HG02623 (cell line): Measurements from ENCODE around the gene NYAP2.

ENCODE experiments used
- ATAC-seq: cut with Tn5 transposase; IDR thresholded peaks from one replicate; pipeline ENCODE4 v1.9.1; 2021; ENCODE audit warnings: moderate library complexity; ENCODE audit not compliant: unreplicated experiment

Gene NYAP2

DNA sequence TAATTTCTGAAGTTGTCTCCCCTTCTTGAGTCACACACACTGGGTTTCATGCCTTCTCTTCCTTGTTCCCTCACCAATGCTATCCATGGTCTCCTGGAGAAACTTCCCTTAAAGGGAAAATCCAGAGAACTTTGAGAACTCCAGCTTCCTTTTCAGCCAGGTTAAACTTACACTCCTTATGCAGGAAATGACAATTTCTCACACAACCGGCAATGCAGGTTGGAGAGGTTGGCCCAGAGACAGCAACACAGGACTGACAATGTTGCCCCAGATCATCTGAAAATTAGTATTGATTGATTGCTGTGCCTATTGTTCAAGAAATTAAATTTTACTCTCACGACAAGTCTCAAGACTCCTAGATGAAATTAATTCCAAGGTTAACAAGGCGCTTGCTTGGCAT lies 292.2 kb downstream of the NYAP2 start:
- no peak for ATAC-seq

DNA sequence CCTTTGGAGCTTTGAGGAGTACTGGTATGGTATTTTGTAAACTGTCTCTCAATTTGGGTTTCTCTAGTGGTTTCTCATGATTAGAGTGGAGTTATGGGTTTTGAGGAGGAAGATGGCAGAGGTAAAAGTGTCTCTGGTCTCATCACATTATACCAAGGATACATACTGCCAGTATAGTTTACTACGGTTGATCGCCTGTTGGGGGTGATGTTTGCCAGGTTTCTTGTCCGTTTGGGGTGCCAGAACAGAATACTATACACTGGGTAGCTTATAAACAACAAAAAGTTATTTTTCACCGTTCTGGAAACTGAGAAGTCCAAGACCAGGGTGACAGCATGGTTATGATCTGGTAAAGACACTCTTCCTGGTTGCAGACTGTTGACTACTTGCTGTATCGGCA lies 293.7 kb downstream of the NYAP2 start:
- no peak for ATAC-seq

DNA sequence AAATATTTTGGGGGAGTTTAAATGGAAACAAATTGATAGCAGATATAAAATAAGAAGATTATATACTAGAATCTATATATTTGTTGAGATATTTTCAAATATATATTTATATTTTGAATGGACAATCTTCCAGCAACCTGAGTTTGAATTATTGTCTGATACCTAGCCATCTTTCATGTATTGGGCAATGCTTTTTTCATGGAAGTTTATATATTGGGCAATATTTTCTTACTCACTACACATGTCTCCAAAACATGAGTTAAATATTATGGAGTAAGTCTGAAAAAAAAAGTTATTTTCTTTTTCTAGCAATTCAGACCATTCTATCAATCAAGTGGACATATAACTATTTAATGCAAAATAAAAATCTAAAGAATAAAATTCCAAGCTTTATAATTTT lies 295.2 kb downstream of the NYAP2 start:
- no peak for ATAC-seq

DNA sequence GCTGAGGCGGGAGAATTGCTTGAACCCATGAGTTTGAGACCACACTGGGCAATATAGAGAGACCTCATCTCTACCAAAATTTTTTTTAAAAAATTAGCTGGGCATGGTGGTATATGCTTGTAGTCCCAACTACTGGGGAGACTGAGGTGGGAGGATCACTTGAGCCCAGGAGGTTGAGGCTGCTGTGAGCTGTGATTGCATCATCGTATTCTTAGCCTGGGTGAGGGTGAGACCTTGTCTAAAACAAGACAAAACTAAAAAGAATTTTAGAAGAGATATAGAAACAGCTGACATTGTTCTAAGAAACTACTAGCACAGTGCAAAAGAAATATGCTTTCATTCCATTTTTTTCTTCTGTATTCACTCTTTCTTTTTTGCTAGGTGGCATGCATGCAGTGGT lies 298.4 kb downstream of the NYAP2 start:
- no peak for ATAC-seq
